Left renal cortex interstitium (tissue), 4 donors: ENCODE results near the gene PRKG1. TPM values are rescaled to one million over a fixed set of nuclear protein-coding genes. Genes with fewer than 3 reads are reported as not detected.
"Not testable (repeated sequence)": the region's sequence is repeated elsewhere in the genome, so short reads cannot be mapped to it uniquely, and the experiment has no call there.

Source experiments
- DNase-seq, 4 donors: peaks; one replicate each; pipeline ENCODE4 v3.0.0-alpha.2; 2013; ENCODE audit warnings: low read depth in 4 of 4, low spot score in 2 of 4, missing footprints in 1 of 4
- polyA plus RNA-seq, 4 donors: library from polyadenylated mRNA; unstranded; fragments of 120-200 nt; gene quantifications; one replicate each; pipeline ENCODE4 v1.2.1, GENCODE V29; 2013; ENCODE audit not compliant: insufficient read length in 4 of 4

PRKG1 gene
- polyA plus RNA-seq, 4 donors = 12.3 to 14.3 (median 13.4) TPM

- DNase-seq = no peak
These were observed 635.2 kb downstream of the PRKG1 start for GRCh38 chr10:51709324-51709972.

GRCh38 chr10:51711519-51711891 lies 637.2 kb downstream of the PRKG1 start:
- no peak for DNase-seq

- no peak for DNase-seq
These were observed 642.7 kb downstream of the PRKG1 start for GRCh38 chr10:51716981-51717380.

GRCh38 chr10:51718804-51719291 lies 644.6 kb downstream of the PRKG1 start:
- DNase-seq = no peak

GRCh38 chr10:51724038-51724437 lies 649.8 kb downstream of the PRKG1 start:
- no peak for DNase-seq

- DNase-seq = peak in 3 of 4 donors; percentile 3 to 33 (median 19)
These were observed 655.7 kb downstream of the PRKG1 start for GRCh38 chr10:51729822-51730555.

- no peak for DNase-seq
These were observed 658.8 kb downstream of the PRKG1 start for GRCh38 chr10:51733057-51733456.

GRCh38 chr10:51743146-51743545 lies 668.9 kb downstream of the PRKG1 start:
- DNase-seq = no peak

- DNase-seq = no peak
These were observed 670.1 kb downstream of the PRKG1 start for GRCh38 chr10:51744235-51745000.

GRCh38 chr10:51745397-51745796 lies 671.1 kb downstream of the PRKG1 start:
- no peak for DNase-seq

- no peak for DNase-seq
These were observed 672.9 kb downstream of the PRKG1 start for GRCh38 chr10:51747216-51747615.

- no peak for DNase-seq
These were observed 674.7 kb downstream of the PRKG1 start for GRCh38 chr10:51748959-51749358.

GRCh38 chr10:51758366-51758765 lies 684.1 kb downstream of the PRKG1 start:
- no peak for DNase-seq

GRCh38 chr10:51758838-51759237 lies 684.6 kb downstream of the PRKG1 start:
- DNase-seq = not testable (repeated sequence)

- DNase-seq = no peak
These were observed 685.7 kb downstream of the PRKG1 start for GRCh38 chr10:51759896-51760534.

GRCh38 chr10:51760864-51761640 lies 686.8 kb downstream of the PRKG1 start:
- no peak for DNase-seq

- no peak for DNase-seq
These were observed 689.5 kb downstream of the PRKG1 start for GRCh38 chr10:51763746-51764145.

- DNase-seq = no peak
These were observed 691.1 kb downstream of the PRKG1 start for GRCh38 chr10:51765284-51765971.

- no peak for DNase-seq
These were observed 692.3 kb downstream of the PRKG1 start for GRCh38 chr10:51766423-51767102.
